Posterior cingulate gyrus (tissue), 11 donors: ENCODE results near the gene OR10A6.

Source experiments
- DNase-seq, 10 donors: peaks; one replicate each; pipeline versions ENCODE4 v3.0.0 to v3.0.0-alpha.2; 2020 to 2021; ENCODE audit warnings: mixed read lengths in 3 of 10
- intact Hi-C: fragments of 100-400 bp; cut with DNase I; formaldehyde crosslinking; loops from one replicate; pipeline ENCODE4 v1.15.1; 2023

The OR10A6 gene

GRCh38 chr11:7931168-7931567 lies at the start of gene OR10A6:
OR10A6 (minus strand) TSS chr11:7931268; CDS start chr11:7928662, 2,606 bp downstream.
- intact Hi-C loops, result no loop called here
- DNase-seq, result no peak

GRCh38 chr11:7977232-7977917 lies 46.3 kb upstream of the OR10A6 start:
- DNase-seq, result no peak
- intact Hi-C loops, result no loop called here

GRCh38 chr11:7974668-7975067 lies 43.6 kb upstream of the OR10A6 start:
- intact Hi-C loops, result no loop called here

GRCh38 chr11:7973011-7973410 lies 41.9 kb upstream of the OR10A6 start:
- intact Hi-C loops, result no loop called here
- DNase-seq, result no peak

More at GRCh38 chr11:7974668-7975067, 43.6 kb upstream of the OR10A6 start:
- no peak for DNase-seq

GRCh38 chr11:7971846-7972245 lies 40.8 kb upstream of the OR10A6 start:
- DNase-seq, result no peak
- intact Hi-C loops, result no loop called here

- intact Hi-C loops, result no loop called here
These were observed 38.9 kb upstream of the OR10A6 start for GRCh38 chr11:7969756-7970646.

GRCh38 chr11:7968686-7969085 lies 37.6 kb upstream of the OR10A6 start:
- DNase-seq, result no peak
- intact Hi-C loops, result no loop called here

More at GRCh38 chr11:7969756-7970646, 38.9 kb upstream of the OR10A6 start:
- no peak for DNase-seq

- intact Hi-C loops, result no loop called here
- DNase-seq, result no peak
These were observed 36.8 kb upstream of the OR10A6 start for GRCh38 chr11:7967826-7968225.

GRCh38 chr11:7967097-7967496 lies 36.0 kb upstream of the OR10A6 start:
- no peak for DNase-seq
- intact Hi-C loops, result no loop called here

GRCh38 chr11:7965386-7965785 lies 34.3 kb upstream of the OR10A6 start, which contains the start of gene NLRP10:
NLRP10 (minus strand) TSS chr11:7965447; CDS start chr11:7963495, 1,952 bp downstream.
- DNase-seq, result no peak
- intact Hi-C loops, result no loop called here

GRCh38 chr11:7964873-7965272 lies 33.8 kb upstream of the OR10A6 start:
- DNase-seq, result no peak
- intact Hi-C loops, result no loop called here

- intact Hi-C loops, result no loop called here
- DNase-seq, result no peak
These were observed 33.2 kb upstream of the OR10A6 start for GRCh38 chr11:7964261-7964660.

- intact Hi-C loops, result no loop called here
- no peak for DNase-seq
These were observed 24.1 kb upstream of the OR10A6 start for GRCh38 chr11:7955191-7955590.

GRCh38 chr11:7949934-7950333 lies 18.9 kb upstream of the OR10A6 start:
- DNase-seq, result no peak
- intact Hi-C loops, result no loop called here

- intact Hi-C loops, result no loop called here
- no peak for DNase-seq
These were observed 13.1 kb upstream of the OR10A6 start for GRCh38 chr11:7944123-7944522.

GRCh38 chr11:7941608-7942007 lies 10.5 kb upstream of the OR10A6 start, which contains the start of gene OR10A3:
OR10A3 (minus strand) TSS chr11:7941708; CDS start chr11:7939520, 2,188 bp downstream.
- no peak for DNase-seq
- intact Hi-C loops, result no loop called here

- intact Hi-C loops, result no loop called here
- DNase-seq, result no peak
These were observed 10.1 kb upstream of the OR10A6 start for GRCh38 chr11:7941146-7941545.

GRCh38 chr11:7936615-7937014 lies 5.5 kb upstream of the OR10A6 start:
- intact Hi-C loops, result no loop called here
- no peak for DNase-seq

- DNase-seq, result no peak
- intact Hi-C loops, result no loop called here
These were observed 3.4 kb downstream of the OR10A6 start for GRCh38 chr11:7927635-7928034.

- intact Hi-C loops, result no loop called here
- DNase-seq, result no peak
These were observed 6.5 kb downstream of the OR10A6 start for GRCh38 chr11:7924536-7924935.

GRCh38 chr11:7918141-7918540 lies 12.9 kb downstream of the OR10A6 start:
- intact Hi-C loops, result no loop called here
- no peak for DNase-seq

- intact Hi-C loops, result no loop called here
- no peak for DNase-seq
These were observed 20.1 kb downstream of the OR10A6 start for GRCh38 chr11:7911011-7911410.
